Activated CD4-positive, alpha-beta T cell treated with anti-CD3 and anti-CD28 coated beads, Interleukin-2, amount 10 ng/mL, durations not matched to agents 24 days and 14 days (primary cell): ENCODE measurements around the gene PRELID1. TPM values are rescaled to one million over a fixed set of nuclear protein-coding genes. Genes with fewer than 3 reads are reported as not detected.

Experiments
- DNase-seq: peaks from one replicate; pipeline ENCODE4 v3.0.0; 2022
- H3K27ac Mint-ChIP-seq: one replicate; pipeline ENCODE4 v1.8.0; 2022; ENCODE audit warnings: mild to moderate bottlenecking, mixed read lengths
- H3K27me3 Mint-ChIP-seq: one replicate; pipeline ENCODE4 v1.8.0; 2022; ENCODE audit warnings: mixed read lengths
- H3K36me3 Mint-ChIP-seq: one replicate; pipeline ENCODE4 v1.8.0; 2022; ENCODE audit warnings: low read depth, mild to moderate bottlenecking, mixed read lengths
- H3K4me1 Mint-ChIP-seq: one replicate; pipeline ENCODE4 v1.8.0; 2021; ENCODE audit warnings: mixed read lengths
- H3K4me3 Mint-ChIP-seq: one replicate; pipeline ENCODE4 v1.8.0; 2022; ENCODE audit warnings: mild to moderate bottlenecking, moderate library complexity, mixed read lengths
- H3K9me3 Mint-ChIP-seq: one replicate; pipeline ENCODE4 v1.8.0; 2021; ENCODE audit warnings: mixed read lengths
- intact Hi-C: fragments of 100-400 bp; cut with micrococcal nuclease; formaldehyde crosslinking; loops from one replicate; pipeline ENCODE4 v1.15.1; 2023
- total RNA-seq: library from RNA; stranded (reverse); gene quantifications from 2 replicates; pipeline ENCODE4 v1.2.3, GENCODE V29; 2022

Gene PRELID1
- total RNA-seq, 1 donor from 2014 or later: 248 TPM

DNA sequence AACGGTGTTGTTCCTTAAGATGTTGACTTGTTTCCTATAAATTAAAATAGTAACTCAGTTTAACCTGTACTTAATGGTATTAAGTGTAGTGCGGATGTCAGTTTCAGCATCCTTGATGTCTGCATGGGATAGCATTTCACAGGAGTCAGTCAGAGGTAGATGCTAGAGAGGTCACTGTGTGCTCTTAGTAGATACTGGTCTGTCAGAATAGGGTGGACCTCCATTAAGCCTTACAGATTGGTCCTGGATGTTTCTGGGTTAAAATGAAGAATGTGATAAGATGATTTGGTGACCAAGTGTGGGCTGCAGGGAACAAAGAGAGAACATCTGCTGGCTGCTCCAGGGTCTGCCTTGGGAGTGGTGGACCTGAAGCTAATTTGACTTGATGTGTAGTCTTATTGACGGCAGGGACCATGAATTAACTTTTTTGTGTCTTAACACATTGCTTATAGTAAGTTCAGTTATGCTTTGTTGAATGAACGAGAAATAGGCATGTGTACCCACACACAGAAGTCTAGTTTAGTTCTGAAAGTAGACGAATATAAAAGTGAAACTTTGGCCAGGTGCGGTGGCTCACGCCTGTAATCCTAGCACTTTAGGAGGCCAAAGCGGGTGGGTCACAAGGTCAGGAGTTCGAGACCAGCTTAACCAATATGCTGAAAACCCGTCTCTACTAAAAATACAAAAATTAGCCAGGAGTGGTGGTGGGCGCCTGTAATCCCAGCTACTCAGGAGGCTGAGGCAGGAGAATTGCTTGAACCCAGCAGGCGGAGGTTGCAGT lies 12.6 kb upstream of the PRELID1 start:
- Mint-ChIP-seq H3K4me3 (no peak overlapping the region), H3K27ac (no peak overlapping the region), H3K27me3 (no peaks in the 10 kb centered on the region), H3K36me3 (peaks cover 56% of the 10 kb centered on the region), H3K4me1 (peaks cover 10% of the 10 kb centered on the region), H3K9me3 (no peaks in the 10 kb centered on the region)
- DNase-seq: no peak
- intact Hi-C loops: no loop called here

DNA sequence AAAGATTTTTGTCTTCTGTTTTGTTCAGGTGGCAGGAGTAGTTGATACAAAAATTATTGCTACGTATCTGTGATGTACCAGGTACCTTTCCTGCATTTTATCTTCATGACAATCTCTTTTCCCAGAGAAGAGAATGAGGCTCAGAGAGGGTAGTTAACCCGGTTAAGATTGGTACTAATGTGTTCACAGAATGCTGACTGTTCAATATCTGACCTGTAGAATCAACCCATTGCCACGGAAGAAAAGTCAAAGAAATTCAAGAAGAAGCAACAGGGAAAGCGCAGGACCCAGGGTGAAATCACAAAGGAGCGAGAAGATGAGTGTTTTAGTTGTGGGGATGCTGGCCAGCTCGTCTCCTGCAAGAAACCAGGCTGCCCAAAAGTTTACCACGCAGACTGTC lies 11.9 kb upstream of the PRELID1 start:
- peaks cover 58% of the 10 kb centered on the region for H3K36me3 Mint-ChIP-seq
- H3K27me3 Mint-ChIP-seq: no peaks in the 10 kb centered on the region
- no peak for DNase-seq
- intact Hi-C loops: no loop called here
- no peak overlapping the region for H3K4me3 Mint-ChIP-seq
- no peak overlapping the region for H3K27ac Mint-ChIP-seq
- H3K9me3 Mint-ChIP-seq: no peaks in the 10 kb centered on the region
- peaks cover 15% of the 10 kb centered on the region for H3K4me1 Mint-ChIP-seq

DNA sequence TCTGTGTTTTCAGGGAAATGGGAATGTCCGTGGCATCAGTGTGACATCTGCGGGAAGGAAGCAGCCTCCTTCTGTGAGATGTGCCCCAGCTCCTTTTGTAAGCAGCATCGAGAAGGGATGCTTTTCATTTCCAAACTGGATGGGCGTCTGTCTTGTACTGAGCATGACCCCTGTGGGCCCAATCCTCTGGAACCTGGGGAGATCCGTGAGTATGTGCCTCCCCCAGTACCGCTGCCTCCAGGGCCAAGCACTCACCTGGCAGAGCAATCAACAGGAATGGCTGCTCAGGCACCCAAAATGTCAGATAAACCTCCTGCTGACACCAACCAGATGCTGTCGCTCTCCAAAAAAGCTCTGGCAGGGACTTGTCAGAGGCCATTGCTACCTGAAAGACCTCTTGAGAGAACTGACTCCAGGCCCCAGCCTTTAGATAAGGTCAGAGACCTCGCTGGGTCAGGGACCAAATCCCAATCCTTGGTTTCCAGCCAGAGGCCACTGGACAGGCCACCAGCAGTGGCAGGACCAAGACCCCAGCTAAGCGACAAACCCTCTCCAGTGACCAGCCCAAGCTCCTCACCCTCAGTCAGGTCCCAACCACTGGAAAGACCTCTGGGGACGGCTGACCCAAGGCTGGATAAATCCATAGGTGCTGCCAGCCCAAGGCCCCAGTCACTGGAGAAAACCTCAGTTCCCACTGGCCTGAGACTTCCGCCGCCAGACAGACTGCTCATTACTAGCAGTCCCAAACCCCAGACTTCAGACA lies 9.6 kb upstream of the PRELID1 start:
- peaks cover 23% of the 10 kb centered on the region for H3K4me1 Mint-ChIP-seq
- no peaks in the 10 kb centered on the region for H3K9me3 Mint-ChIP-seq
- no peak overlapping the region for H3K4me3 Mint-ChIP-seq
- intact Hi-C loops: no loop called here
- peaks cover 54% of the 10 kb centered on the region for H3K36me3 Mint-ChIP-seq
- H3K27me3 Mint-ChIP-seq: no peaks in the 10 kb centered on the region
- no peak for DNase-seq
- no peak overlapping the region for H3K27ac Mint-ChIP-seq

DNA sequence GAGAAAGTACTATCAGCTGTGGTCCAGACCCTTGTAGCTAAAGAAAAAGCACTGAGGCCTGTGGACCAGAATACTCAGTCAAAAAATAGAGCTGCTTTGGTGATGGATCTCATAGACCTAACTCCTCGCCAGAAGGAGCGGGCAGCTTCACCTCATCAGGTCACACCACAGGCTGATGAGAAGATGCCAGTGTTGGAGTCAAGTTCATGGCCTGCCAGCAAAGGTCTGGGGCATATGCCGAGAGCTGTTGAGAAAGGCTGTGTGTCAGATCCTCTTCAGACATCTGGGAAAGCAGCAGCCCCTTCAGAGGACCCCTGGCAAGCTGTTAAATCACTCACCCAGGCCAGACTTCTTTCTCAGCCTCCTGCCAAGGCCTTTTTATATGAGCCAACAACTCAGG lies 9.0 kb upstream of the PRELID1 start:
- Mint-ChIP-seq H3K27ac (peak overlapping the region; percentile 20), H3K36me3 (peaks cover 50% of the 10 kb centered on the region), H3K27me3 (no peaks in the 10 kb centered on the region), H3K4me3 (no peak overlapping the region), H3K4me1 (peaks cover 29% of the 10 kb centered on the region), H3K9me3 (no peaks in the 10 kb centered on the region)
- no peak for DNase-seq
- intact Hi-C loops: no loop called here

DNA sequence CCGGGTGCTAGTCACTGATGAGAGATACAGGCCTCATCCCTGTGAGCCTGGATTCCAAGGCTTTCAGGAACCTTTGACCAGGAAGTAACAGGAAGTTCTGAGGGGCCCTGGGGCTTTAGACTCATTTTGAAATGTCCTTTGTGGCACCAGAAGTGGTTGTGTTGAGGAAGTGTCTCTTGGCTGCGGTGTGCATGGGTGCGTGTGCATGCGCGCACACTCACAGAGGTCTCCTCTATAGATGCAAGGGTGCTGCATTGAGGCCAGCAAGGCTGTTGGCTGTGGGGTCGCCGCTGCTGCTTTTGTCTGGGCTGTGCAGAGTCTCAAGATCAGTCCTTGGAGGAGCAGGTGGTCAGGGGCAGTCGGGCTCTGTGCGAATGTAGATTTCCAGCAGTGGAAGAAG lies 7.7 kb upstream of the PRELID1 start:
- Mint-ChIP-seq H3K27me3 (no peaks in the 10 kb centered on the region), H3K4me3 (peak overlapping the region; percentile 26), H3K4me1 (peaks cover 39% of the 10 kb centered on the region), H3K27ac (peak overlapping the region; percentile 67), H3K36me3 (peaks cover 55% of the 10 kb centered on the region), H3K9me3 (no peaks in the 10 kb centered on the region)
- intact Hi-C loops: no loop called here
- no peak for DNase-seq

DNA sequence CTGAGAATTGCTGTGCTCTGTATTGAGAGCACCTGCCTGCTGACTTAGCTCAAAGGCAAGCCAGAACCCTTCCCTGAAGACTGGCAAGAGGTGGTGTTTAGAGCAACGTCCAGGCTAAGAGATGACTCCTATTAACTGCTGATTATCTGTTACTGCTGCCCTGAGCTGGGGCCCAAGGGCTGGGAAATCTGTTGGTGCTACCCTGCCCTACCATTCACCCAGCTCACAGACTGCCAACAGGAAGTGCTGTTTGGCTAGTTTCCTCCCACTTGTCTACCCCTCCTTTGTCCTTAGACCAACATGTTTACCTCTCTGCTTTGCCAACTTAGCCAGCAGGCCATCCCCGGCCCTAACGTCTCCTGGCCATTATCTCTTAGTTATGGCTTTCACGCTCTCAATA lies 7.0 kb upstream of the PRELID1 start:
- H3K4me3 Mint-ChIP-seq: peak overlapping the region; percentile 26
- H3K9me3 Mint-ChIP-seq: no peaks in the 10 kb centered on the region
- peak overlapping the region; percentile 67 for H3K27ac Mint-ChIP-seq
- H3K36me3 Mint-ChIP-seq: peaks cover 58% of the 10 kb centered on the region
- H3K4me1 Mint-ChIP-seq: peaks cover 44% of the 10 kb centered on the region
- peak; percentile 61 for DNase-seq
- H3K27me3 Mint-ChIP-seq: no peaks in the 10 kb centered on the region
- intact Hi-C loops: no loop called here

DNA sequence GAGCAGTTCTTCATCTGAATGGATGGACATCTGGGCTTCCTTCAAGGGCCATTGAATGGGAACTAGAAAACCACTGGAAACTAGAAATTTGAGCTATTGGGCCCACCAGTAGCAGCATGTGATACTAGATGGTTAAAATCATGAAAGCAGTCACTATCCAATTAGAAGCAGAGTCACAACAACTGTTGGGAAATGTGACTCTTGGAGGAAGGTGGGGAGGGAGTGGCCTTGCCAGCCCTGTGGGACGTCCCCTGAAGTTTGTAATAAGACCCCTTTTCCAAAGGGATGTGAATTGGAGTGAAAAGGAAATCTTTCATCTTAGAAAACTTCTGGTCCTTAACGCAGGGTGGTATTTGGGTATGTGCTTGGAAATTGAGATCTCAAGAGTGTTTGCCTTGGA lies 5.7 kb upstream of the PRELID1 start:
- H3K4me3 Mint-ChIP-seq: no peak overlapping the region
- intact Hi-C loops: no loop called here
- no peaks in the 10 kb centered on the region for H3K27me3 Mint-ChIP-seq
- peaks cover 56% of the 10 kb centered on the region for H3K4me1 Mint-ChIP-seq
- no peak overlapping the region for H3K27ac Mint-ChIP-seq
- DNase-seq: no peak
- H3K36me3 Mint-ChIP-seq: peaks cover 51% of the 10 kb centered on the region
- H3K9me3 Mint-ChIP-seq: no peaks in the 10 kb centered on the region

DNA sequence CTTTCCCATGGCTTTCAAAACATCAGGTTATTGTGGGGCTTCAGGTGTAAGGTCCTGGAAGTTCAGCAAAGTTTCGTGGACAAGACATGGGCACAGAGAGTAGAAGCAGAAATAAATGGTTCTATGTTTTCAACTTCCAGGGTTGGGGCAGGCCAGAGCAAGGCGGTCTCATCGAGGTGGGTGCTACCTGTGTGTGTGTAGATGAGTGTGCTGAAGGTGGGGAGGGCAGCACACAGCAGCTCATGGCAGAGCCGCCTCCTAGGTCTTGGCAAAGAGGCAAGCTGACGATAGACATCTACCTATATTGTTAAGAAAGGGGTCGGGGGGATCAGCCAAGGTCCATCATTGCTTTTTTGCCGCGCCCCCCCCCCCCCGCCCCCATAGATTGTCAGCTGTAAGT lies 3.9 kb upstream of the PRELID1 start:
- H3K4me3 Mint-ChIP-seq: peak overlapping the region; percentile 12
- H3K4me1 Mint-ChIP-seq: peaks cover 61% of the 10 kb centered on the region
- H3K27me3 Mint-ChIP-seq: no peaks in the 10 kb centered on the region
- H3K27ac Mint-ChIP-seq: peak overlapping the region; percentile 48
- peaks cover 48% of the 10 kb centered on the region for H3K36me3 Mint-ChIP-seq
- no peaks in the 10 kb centered on the region for H3K9me3 Mint-ChIP-seq
- intact Hi-C loops: no loop called here
- no peak for DNase-seq

DNA sequence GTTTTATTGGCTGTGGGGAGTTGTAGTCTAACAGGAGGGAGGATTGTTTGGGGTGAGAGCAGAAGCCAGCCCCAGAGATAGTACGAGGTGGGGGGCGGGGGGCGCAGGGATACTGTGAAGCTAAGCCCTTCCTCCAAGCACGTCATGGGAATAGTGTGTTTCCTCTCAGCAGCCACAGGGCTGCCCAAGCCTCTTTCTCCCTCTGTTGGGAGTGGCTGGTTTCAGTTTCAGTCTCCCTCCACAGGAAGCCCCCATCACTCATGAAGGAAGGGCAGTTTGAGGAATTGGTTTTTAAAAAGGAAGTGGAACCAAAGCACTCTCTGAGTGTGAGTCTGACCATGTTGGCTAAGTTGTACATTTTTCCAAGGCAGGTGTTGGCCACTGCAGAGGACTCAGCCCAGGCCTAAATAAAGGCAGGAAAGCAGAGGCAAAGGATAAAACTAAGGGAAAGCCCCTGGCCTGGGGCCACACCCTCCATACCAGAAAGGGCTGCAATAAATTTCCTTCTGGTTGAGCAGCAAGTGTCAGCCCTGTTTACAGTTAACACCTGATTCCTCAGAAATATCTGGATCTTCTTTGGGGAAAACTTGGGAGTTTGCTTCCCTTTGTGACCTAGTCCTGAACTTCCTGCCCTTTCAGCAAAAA lies 3.2 kb upstream of the PRELID1 start:
- Mint-ChIP-seq H3K4me3 (peak overlapping the region; percentile 70), H3K9me3 (no peaks in the 10 kb centered on the region), H3K4me1 (peaks cover 66% of the 10 kb centered on the region), H3K36me3 (peaks cover 48% of the 10 kb centered on the region), H3K27ac (peak overlapping the region; percentile 85), H3K27me3 (no peaks in the 10 kb centered on the region)
- DNase-seq: peak; percentile 92
- intact Hi-C loops: no loop called here

DNA sequence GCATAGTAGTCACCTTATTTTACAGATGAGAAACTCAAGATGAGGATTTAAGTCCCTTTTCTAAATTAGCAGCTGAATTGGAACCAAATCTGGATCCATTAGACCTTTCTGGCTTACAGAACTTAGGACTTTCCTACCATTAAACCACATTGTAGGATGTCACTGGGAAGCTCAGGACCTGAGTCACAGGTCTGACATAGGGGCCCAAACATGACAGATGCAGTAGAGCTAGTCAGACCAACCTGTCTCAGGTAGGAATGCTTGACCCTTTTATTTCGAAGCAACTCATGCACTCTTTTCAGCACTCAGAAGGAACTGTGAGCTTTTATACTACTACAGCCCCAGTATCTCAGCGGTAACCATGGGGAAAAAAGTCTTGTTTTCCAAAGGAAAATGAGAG lies 2.6 kb upstream of the PRELID1 start:
- Mint-ChIP-seq H3K4me3 (peak overlapping the region; percentile 70), H3K27me3 (no peaks in the 10 kb centered on the region), H3K9me3 (no peaks in the 10 kb centered on the region), H3K4me1 (peaks cover 66% of the 10 kb centered on the region), H3K36me3 (peaks cover 48% of the 10 kb centered on the region), H3K27ac (peak overlapping the region; percentile 85)
- intact Hi-C loops: no loop called here
- DNase-seq: no peak

DNA sequence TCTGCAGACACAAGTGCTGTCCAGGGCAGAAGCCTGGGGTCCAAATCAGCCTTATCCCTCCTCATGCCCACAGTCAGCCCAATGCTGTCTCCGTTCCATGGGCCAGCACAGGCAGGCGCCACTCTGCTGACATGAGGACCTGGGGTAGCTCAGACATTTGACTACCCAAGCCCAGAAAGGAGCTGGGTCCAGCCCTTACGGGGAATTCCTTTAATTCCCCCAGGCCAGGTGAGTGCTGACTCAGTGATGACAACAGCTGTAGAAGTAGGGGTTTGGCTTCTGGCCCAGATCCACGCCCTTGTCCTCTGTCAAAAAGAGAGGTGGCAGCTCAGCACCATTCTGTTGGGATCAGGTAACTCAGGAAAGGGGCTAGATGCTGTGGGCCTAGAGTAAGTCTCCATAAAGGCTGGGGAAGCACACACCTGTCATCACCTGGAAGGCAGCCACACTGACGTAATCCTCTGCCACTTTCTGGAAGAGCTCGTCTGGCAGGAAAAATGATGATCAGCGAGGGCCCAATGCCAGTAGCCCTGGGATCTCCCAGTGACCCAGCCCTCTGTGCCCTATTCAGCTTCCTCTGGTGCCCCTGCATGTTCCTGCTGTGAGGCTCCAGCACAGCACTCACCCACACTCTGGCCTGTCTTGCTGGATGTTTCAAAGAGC lies 2.0 kb upstream of the PRELID1 start:
- Mint-ChIP-seq H3K27ac (peak overlapping the region; percentile 85), H3K4me1 (peaks cover 63% of the 10 kb centered on the region), H3K27me3 (no peaks in the 10 kb centered on the region), H3K36me3 (peaks cover 50% of the 10 kb centered on the region), H3K4me3 (peak overlapping the region; percentile 98), H3K9me3 (no peaks in the 10 kb centered on the region)
- peak; percentile 63 for DNase-seq
- intact Hi-C loops: loop anchor here (2.0 kb wide), 2 partner anchors 167 to 189 kb away; no protein-coding TSS in a partner anchor

DNA sequence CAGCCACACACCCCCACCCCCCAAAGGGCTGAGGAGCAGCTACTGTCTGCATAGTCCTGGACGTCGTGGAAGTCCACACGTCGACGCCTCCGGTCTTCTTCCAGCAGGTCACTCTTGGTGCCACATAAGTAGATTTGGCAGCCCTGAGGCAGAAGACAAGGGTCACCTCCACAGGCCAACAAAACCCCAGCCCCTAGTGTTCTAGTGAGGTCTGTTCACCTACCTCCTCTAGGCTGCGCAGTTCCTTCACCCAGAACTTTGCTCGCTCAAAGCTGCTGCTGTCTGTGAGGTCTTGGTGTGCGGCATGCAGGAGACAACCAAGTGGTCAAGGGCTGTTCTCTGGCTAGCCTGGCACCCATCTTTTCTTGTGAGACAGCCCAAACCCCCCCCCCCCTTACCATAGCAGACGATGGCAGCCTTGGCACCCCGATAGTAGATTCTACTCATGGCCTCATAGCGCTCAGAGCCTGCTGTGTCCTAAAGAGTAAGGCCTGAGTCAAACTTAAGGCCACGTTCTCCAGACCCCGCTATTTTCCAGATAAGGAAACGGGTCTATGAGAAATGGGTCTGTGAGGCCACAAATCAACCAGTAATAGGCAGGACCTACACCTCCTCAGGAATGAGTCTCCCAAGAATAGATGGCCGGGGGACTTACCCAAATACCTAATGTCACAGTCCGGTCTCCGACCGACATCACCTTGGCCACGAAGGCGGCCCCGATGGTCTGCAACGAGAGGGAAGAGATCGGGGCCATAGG lies 1.1 kb upstream of the PRELID1 start:
- intact Hi-C loops: loop anchor here (1.0 to 2.0 kb wide), 3 partner anchors 10 to 190 kb away; no protein-coding TSS in a partner anchor
- Mint-ChIP-seq H3K27ac (peak overlapping the region; percentile 82), H3K4me1 (peaks cover 61% of the 10 kb centered on the region), H3K27me3 (no peaks in the 10 kb centered on the region), H3K36me3 (peaks cover 52% of the 10 kb centered on the region), H3K9me3 (no peaks in the 10 kb centered on the region), H3K4me3 (peak overlapping the region; percentile 98)
- DNase-seq: peak; percentile 69

DNA sequence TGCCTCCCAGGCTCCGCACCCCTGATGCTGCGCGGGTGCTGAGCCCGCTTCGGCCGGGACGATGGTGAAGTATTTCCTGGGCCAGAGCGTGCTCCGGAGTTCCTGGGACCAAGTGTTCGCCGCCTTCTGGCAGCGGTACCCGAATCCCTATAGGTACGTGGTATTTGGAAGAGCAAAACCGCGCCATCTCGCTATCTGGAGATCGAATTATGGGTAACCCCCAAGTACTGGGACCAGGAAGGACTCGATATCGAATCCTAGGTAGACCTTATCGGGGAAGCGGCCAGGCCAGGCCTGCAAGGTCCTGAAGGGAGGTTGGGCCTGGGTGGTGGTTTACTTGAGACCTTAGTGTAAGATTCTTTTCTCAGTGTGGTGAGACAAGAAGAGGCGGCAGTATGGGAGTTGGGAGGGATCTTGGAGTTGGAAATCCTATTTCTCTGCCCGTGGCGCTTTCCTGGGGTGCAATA lies 359 bp downstream of the PRELID1 start:
- intact Hi-C loops: loop anchor here (1.0 to 2.0 kb wide), 3 partner anchors 8 to 191 kb away; no protein-coding TSS in a partner anchor
- no peaks in the 10 kb centered on the region for H3K9me3 Mint-ChIP-seq
- peak overlapping the region; percentile 88 for H3K27ac Mint-ChIP-seq
- H3K4me3 Mint-ChIP-seq: peak overlapping the region; percentile 98
- H3K4me1 Mint-ChIP-seq: peaks cover 61% of the 10 kb centered on the region
- peak; percentile 79 for DNase-seq
- no peaks in the 10 kb centered on the region for H3K27me3 Mint-ChIP-seq
- peaks cover 53% of the 10 kb centered on the region for H3K36me3 Mint-ChIP-seq
